Measurements from ENCODE around the gene WDR87.

DNA sequence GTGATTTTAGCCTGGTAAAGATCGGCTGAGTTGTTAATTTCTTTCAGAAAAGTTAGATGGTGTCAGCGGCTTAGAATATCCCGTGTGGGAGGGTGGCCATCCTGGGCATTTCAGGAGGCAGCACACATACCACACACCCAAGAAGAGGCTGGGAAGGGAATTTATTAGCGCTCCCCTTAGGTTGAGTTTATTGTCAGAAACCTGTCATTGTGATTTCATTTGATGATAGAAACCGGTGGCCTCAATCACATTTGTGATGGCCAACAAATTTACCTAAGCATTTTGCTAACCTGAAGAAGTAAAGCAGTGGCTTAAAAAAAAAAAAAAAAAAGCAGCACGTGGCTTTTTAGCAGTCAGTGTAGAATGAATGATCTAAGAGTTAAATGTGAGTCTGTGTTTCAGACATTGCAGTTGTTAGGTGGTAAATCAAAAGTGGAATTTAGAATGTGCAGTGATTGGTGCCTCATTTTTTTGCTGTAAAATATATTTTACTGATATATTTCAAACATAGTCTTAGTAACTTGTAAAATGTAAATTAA lies 3.3 kb upstream of the WDR87 start:
- TF ChIP-seq, protein P1, sequence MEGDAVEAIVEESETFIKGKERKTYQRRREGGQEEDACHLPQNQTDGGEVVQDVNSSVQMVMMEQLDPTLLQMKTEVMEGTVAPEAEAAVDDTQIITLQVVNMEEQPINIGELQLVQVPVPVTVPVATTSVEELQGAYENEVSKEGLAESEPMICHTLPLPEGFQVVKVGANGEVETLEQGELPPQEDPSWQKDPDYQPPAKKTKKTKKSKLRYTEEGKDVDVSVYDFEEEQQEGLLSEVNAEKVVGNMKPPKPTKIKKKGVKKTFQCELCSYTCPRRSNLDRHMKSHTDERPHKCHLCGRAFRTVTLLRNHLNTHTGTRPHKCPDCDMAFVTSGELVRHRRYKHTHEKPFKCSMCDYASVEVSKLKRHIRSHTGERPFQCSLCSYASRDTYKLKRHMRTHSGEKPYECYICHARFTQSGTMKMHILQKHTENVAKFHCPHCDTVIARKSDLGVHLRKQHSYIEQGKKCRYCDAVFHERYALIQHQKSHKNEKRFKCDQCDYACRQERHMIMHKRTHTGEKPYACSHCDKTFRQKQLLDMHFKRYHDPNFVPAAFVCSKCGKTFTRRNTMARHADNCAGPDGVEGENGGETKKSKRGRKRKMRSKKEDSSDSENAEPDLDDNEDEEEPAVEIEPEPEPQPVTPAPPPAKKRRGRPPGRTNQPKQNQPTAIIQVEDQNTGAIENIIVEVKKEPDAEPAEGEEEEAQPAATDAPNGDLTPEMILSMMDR (IDR thresholded peaks at IDR 0.05; ENCODE audit: low read length), result no peak
- TF ChIP-seq EZH2 (IDR thresholded peaks at IDR 0.05; ENCODE audit: borderline replicate concordance, low read length), result no peak

Data from OCI-LY1 (cell line).